HG03159 (cell line): ENCODE results near the gene SULF2.

ENCODE experiments used
- ATAC-seq: cut with Tn5 transposase; IDR thresholded peaks from one replicate; pipeline ENCODE4 v1.9.1; 2021; ENCODE audit warnings: mild to moderate bottlenecking, moderate library complexity; ENCODE audit not compliant: unreplicated experiment

Gene SULF2

DNA sequence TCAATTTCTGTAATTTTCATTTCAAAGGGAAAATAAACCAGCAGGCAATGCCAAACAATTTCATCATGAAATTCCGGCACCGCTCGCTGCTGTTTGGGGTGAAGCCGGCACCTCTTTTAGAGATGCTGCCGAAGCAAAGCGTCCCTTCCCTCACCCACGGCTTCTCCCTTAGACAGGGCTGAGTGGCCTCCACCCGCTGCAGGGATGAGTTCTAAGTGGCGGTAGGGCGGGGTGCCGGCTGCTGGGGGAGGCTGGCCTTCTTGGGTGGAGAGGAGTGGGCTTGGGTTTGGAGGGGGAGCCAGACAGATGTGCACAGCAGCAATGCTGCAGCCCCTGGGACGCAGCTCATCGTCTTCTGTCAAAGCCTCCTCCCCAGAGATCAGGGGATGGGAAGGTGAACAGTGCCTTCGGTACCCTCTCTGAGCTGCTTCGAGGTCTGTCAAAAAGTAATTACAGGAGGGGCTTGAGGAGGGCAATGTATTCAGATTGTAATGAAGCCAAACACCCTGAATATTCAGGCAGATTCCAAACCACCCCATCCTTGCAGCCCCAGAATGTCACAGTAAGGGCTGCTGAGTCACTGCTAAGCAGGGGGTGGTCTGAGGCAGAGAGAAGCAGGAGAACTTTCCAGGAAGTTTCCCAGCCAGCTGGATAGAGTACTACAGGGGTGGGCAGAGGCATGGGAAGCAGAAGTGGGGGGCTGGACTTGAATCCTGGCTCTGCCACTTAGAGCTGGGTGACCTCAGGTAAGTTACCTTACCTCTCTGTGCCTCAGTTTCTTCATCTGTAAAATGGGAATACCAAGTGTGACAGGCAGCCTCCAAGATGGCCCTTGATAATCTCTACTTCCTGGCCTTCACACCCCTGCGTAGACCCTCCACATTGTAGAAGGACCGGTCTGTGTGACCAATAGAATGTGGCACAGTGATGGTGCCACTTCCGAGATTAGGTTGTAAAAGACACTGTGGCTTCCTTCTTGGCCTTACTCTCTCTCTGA is 96.6 kb downstream of the SULF2 start:
- ATAC-seq, result no peak

DNA sequence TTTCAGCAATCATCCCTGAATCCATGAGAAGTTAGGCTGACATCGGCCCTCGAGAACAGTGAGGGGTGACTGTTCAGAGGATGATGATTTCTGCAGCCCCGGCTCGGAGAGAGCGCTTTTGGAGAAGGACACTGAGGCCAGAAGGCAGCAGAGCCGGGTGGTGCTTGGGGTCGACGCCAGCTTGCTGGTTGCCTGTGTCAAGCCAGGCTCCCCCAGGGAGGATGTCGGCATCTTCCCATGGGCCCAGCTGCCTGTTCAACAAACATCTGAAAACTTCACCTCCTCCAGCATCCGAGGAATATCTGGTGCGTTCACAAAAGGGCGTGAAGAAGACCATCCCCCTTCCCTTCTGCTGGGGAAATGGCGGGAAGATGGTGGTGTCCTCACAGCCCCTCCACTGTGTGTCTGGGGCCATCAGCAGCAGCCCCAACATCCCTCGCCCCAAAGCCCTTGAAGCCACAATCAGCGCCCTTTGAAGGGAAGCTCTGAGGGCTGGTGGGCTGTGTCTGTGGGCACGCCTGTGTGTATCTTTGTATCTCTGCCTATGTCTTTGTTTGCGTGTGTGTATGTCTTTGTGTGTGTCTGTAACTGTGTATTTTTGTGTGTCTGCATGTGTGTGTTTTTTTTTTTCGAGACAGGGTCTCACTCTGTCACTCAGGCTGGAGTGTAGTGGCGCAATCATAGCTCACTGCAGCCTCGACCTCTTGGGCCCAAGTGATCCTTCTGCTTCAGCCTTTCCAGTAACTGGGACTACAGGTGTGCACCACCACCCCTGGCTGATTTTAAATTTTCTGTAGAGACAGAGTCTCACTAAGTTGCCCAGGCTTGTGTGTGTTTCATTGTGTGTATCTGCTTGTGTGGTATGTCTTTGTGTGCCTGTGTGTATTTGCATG is 97.9 kb downstream of the SULF2 start:
- ATAC-seq, result no peak

DNA sequence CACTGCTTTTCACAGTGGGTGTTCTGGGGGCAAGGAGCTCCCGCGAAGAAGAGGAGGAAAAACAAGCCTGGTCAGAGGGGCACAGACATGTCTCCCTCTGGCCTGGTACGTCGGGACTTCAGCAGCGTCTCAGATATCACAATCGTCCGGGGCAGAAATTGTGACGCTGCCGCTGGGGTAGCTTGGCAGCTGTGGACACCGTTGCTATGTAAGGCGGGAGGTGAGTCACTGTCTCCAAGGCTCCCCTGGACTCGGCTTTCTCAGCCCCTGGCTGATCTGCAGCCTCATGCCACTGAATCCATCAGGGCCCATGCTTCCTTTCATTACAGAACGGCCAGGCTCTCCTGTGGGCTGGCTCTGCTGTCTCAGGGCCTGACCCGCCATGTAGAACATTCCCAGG is 98.7 kb downstream of the SULF2 start:
- ATAC-seq, result no peak

DNA sequence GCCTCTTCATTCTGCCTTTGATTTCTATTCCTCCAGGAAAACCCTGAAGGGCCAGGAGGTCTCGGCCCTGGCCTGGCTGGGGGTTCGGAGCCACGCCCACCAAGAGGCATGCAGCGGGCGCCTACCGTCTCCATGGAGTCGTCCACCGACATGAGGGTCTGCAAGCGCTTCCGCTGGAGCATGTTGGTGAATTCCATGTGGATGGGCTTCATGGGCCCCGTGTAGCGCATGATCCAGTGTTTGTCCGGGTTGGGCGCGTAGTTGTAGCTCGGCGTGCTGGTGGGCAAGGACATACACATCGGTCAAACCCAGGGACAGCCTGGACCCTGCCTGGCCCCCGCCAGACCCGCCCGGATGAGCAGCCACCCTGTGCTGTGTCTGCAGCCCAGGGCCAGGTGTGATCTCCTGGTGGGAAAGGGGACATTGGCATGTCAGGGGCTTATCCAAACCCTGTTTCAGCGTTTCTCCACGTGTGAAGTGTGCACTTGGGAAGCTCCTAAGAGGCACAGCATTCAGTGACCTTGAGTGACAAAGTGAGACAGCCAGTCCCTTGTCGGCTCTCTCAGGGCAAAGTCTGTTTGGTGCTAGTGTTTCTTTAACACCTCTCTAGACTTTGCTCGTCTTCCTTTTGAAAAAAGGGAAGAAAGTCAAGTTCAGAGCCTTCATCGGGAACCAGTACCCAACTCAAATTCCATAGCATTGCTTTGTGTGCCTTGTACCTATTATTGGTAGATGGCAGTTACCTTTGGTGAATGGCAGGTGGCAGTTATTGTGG is 100.8 kb downstream of the SULF2 start:
- ATAC-seq, result no peak

DNA sequence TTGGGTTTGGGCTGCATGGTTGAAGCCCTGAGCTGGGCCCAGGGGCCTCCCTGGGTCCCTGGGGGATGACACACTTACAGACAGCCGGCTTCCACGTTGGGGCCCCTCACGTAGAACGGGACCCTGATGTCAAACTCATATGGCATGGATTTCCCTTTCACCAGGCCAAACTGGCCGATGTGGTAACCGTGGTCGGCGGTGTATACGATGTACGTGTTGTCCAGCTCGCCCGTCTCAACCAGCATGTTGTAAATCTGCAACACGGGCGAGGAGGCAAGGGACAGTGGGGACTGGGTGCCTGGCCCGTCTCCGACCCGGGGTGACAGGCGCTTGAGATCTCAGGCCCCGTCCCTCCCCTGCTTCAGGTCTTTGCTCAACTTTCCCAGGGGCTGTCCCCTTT is 102.4 kb downstream of the SULF2 start:
- no peak for ATAC-seq

DNA sequence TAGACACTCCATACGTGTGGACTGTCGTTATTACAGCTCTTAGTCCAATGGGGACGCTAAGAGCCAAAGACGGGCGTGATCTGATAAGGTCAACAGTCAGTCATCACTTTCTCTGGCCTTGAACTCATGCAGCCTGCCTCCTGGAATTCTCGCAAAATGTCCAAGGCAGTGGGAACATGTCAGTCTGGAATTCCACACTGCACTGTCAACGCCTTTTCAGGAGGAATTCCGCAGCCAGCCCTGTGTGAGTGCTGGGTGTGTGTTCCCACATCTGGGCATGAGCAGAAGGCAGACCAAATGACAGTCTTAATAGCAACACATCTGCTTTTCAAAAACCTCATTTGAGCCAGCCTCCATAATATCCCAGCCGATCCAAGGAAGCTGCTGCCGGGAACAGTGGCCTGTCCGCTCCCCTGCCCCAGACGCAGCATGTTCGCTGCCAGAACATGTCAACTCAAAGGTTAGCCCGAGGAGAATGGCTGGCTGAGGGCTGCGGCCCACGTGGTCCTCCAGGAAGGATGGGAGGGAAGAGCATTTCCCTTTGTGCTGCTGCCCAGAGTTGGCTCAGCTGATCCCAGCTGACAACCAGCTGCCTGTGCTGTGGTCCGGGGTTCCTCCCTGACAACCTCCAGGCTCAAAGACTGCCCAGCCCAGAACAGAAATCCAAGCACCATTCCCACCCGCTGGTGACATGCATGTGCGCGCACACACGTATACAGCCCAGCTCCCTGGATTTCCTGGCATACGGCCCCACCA is 103.1 kb downstream of the SULF2 start:
- no peak for ATAC-seq

DNA sequence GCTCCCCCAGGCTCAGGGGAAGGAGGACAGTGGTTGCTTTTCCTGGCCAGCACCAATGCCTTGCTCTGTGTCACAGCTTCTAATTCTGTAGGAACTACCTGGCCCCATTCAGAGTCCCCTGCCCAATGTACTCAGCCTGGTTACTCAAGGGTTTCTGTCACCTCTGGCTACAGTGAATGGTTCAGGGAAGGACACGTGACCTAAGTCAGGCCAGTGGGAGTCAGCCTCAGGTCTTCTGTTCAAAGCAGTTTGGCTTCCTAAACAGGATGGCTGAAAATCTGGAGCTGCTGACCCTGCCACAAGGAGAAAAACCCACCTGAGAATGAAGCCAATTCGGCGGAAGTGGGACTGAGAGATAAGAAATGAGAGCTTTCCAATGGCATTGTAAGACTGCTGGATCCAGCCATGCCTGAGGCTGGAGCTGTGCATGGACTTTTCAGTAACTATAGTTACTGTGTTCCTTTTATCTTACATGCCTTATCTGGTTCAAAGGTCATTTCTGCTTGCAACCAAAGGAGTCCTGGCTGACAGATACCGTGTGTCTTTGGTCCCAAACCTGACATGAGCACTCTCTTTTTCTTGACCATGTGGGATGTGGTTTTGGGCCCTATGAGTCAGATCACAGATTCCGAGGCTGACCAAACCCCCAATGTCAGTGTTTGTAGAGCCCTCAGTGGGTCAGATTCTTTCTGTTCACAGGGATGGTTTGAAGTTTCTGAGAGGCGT is 104.3 kb downstream of the SULF2 start:
- no peak for ATAC-seq

DNA sequence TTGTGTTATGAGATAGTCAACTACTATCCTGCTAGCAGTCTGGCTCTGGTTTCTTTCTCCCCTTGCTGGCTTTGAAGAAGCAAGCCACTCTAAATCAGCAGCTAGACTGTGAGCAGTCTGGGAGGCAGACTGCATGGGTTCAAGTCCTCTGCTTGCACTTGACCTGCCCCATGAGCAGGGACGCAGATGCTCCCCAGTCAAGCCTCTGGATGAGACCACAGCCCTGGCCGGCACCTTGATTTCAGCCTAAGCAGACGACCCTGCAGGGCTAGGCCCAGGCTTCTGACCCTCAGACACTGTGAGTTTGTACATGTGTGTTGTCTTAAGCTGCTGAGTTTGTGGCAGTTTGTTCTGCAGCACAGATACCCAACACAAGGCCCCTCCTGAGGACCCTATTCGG is 105.8 kb downstream of the SULF2 start:
- ATAC-seq, result no peak

DNA sequence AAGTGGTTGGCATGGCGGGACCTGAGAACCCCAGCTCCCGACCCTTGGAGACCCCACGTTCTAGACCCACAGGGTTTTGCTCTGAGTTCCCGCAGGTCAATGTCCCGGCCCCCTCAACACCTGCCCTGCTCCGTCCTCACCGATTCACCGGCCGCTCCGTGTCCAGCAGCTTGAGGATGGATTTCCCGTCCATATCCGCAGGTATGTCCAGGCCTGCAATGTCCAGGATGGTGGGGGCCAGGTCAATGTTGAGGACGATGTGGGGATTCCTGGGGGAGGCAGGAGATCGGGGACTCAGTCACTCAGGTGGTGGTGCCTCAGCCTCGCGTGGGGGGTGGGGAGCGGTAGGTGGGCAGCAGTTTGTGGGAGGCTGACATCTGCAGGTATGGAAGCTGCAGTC is 106.7 kb downstream of the SULF2 start:
- no peak for ATAC-seq

DNA sequence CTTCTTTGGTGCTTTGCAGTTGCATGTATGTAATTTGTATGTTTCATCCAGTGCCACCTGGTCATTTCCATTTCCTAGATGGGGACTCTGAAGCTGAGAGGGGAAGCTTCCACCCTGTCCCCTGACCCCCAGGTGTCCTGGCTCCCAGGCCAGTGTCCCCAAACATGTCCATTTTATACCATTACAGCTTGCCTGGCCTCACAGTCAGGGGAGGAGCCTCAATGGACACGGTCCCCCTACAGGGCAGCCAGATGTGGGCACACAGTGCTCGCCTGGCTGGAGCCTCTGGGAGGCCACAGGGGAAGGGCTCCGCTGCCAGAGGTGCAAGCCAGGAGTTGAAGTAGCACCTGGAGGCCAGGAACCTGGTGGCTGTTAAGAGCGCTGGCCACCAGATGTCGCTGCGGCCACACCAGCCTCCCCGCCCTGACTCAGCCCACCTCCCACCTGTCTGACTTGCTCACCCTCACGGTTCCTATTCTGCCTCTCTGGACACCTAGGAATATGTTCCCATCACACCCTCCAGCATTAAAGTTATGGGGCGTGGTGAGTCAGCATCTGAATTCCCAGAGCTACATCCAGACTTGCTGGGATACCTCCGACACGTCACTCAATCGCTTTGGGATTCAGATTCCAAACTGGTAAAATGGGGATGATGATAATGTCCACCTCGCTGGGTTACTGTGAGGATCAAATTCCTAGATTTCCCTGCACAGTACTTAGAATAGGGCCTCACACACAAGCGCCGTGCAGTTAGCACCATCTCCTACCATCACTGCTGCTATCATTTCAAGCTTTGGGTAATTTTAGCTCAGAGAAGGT is 107.4 kb downstream of the SULF2 start:
- ATAC-seq, result no peak

DNA sequence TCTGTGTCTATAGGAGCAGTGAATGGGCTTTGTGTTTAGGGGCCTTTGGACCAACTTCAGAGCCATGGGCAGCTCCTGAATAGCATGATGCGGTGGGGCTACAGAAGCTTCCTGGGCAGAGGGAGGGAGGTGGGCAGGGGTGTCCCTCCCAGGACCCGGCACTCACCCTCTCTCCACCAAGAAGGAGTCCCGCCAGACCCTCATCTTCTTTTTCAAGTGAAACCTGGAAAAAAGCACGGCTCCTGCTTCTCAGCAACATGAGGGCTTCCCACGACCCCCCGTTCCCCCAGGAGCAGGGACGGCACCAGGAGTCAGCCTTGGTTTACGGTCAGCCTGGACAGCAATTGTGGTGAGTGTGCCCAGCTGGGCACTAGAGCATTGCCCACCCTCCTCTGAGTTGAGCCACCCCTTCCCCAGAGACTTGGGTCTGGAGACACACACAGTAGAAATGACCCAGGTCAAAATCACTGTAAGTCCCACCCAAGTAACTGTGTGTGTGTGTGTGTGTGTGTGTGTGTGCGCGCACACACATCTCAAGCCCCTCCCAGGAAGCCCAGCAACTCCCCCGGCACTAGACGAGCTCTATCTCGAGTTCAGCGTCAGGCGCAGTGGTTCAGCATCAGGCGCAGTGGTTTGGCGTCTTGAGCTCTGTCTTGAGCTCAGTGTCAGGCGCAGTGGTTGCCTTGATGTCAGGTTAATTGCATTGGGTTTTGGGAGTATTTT is 108.2 kb downstream of the SULF2 start:
- ATAC-seq, result no peak

DNA sequence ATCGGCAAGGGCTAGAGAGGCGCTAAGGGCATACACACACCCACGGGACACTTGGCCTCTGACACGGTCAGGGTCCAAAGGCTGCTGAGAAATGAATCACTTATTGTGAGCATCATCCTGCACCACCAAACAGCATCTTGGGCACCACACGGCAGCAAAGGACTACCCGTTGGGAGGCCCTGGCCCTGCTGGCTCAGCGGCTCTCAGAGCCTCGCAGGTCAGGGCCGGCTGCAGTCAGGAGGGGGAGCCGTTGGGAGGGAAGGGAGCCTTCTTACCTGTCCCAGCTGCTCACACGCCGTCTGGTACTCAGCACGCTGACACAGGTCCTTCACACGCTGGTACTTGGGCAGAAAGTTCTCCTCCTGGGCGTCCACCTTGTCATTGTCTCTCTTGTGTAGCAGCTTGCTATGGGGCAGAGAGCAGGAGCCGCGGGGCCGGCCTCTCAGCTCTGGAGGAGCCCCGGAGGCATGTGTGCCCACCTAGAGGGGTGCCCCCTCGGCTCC is 109.0 kb downstream of the SULF2 start:
- no peak for ATAC-seq

DNA sequence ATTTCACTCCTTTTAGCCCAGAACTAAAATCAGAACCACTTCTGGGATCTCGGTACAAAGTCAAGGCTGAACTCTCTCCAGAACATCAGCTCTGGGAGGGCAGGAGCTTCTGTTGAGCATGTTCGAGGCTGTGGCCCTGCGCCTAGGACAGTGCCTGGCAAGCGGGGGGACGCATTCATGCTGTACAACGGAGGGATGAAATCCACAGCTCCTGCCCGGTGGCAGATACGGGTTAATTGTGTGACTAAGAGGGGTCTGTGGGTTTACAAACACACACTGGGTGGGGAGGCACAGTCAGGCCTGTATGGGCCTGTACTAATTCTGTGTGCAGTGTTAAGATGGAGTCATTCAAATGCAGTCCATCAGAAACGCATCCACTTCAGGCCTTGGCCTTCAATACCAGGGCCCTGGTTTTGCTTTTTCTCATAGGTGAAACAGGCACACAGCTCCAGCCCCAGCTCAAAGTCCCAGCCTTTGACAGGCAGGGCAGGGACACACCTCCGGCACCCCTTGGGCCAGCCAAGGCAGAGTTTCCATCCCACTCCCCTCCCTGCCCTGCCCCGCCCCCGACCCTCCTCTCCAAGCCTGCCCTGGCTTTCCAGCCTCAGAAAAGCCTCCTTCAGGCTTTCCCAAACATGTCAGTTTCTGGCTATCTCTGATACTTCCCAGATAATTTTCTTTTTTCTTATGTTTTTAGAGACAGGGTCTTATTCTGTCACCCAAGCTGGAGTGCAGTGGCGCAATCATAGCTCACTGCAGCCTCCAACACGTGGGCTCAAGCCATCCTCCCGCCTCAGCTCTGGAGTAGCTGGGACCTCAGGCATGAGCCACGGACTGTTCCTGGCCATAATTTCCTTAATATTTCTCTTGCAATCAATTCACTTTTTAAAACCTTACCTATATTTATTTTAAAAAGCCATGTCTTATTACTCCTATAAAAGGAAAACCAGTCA is 109.8 kb downstream of the SULF2 start:
- no peak for ATAC-seq

DNA sequence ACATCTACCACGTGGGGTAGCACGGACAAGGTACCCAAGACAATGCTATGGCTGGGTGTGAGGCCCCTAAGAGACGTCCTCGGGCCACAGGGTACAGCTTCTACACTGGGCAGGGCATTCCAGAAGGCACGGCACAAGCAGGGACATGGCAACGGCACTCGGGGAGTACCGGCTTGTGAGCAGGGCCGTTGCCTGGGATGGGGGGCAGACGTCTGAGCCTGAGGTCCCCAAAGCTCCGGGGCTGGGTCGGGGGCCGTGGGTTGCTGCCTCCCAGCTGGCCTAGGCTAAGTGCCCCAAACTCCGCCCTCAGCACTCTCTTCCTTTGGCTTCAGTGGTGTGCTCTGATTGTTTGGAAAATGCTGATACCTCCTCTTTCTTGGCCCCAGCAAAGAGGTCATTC is 110.6 kb downstream of the SULF2 start:
- no peak for ATAC-seq

DNA sequence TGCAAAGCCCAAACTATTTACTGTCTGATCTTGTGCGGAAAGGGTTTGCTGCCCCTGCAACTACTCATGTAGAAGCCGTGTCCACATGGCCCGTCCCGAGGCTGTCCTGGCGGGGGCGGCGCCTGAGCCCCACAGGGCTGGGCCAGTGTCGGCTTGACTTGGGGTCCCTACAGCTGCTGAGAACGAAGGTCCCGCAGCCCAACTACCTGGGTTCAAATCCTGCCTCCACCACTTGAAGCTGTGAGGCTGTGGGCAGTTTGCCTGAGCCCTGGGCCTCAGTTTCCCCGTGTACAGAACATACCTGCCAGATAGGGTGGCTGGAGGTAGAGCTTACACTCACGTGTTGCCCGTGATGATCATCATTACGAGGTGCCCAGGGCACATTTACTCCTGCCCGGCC is 111.1 kb downstream of the SULF2 start:
- no peak for ATAC-seq

DNA sequence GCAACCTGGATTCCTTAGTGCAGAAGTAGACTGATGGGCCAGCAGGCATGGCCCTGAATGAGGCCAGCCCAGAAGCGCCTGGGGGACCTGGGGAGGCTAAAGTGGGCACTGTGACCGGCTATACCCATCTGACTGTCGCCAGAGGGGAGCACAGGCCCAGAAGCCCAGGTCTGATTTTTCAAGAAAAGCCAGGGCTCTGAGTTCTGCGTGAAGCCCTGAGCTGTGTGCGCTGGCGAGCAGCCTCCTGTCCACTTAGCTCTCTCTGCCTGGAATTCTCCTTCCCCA is 111.7 kb downstream of the SULF2 start:
- no peak for ATAC-seq
